K562 (cell line): ENCODE data around the gene GGACT. TPM values are rescaled to one million over a fixed set of nuclear protein-coding genes. Genes with fewer than 3 reads are reported as not detected.

Experiments
- ATAC-seq: fragments of 200-7000 bp; cut with Tn5 transposase; 3 replicates; pipeline ENCODE4 v1.9.1; 2020; ENCODE audit warnings: moderate library complexity
- BruUV-seq: library from RNA; stranded (reverse); fragments of 400-500 nt; replicated peaks from 2 replicates; lab custom pipeline; 2021; lab: Mats Ljungman, UMichigan
- CTCF ChIA-PET: fragments of 300-600 bp; formaldehyde crosslinking; extraction: SDS; loops from one replicate; lab custom pipeline; 2021; ENCODE audit warnings: low intra/inter-chr PET ratio; lab: Yijun Ruan, JAX
- POLR2A ChIA-PET: fragments of 300-600, 350-650 bp; sonication (Branson Sonifier 250); formaldehyde crosslinking; extraction: SDS; loops from one replicate; lab custom pipeline; 2021; ENCODE audit warnings: antibody characterized with exemption, inconsistent platforms; lab: Yijun Ruan, JAX
- DNase-seq, 4 experiments: peaks; one replicate each; pipeline versions ENCODE4 v3.0.0 to v3.0.0-alpha.2; 2011 to 2018; ENCODE audit warnings: low spot score in 3 of 4, mixed read lengths in 3 of 4; ENCODE audit errors: extremely low read depth in 1 of 4
- FAIRE-seq: peaks from 2 replicates; lab custom pipeline; 2011; peaks lifted over from hg19 to GRCh38; lab: Jason Lieb, UNC
- H2AFZ ChIP-seq: 2 replicates; pipeline ENCODE4 v1.6.0; 2011; ENCODE audit warnings: low read depth, low read length, control low read depth, inconsistent platforms
- H3K27ac ChIP-seq: fragments of 200-600 bp; 3 replicates; pipeline ENCODE4 v1.8.0; 2011; ENCODE audit warnings: low read depth, mild to moderate bottlenecking, control low read depth, inconsistent platforms, low read length, moderate library complexity, mixed read lengths; ENCODE audit errors: extremely low read depth
- H3K27me3 ChIP-seq, 2 experiments: fragments of 300-600 bp in 1 of 2; 2 replicates in 1 of 2; 3 replicates in 1 of 2; pipeline versions ENCODE4 v1.6.0 to v1.8.0; 2011; ENCODE audit warnings: inconsistent platforms in 2 of 2, low read length in 2 of 2, mild to moderate bottlenecking in 1 of 2, mixed read lengths in 1 of 2, moderate library complexity in 1 of 2; ENCODE audit not compliant: control insufficient read depth in 2 of 2, insufficient read depth in 2 of 2
- H3K36me3 ChIP-seq: fragments of 300-600 bp; 3 replicates; pipeline ENCODE4 v1.8.0; 2011; ENCODE audit warnings: mild to moderate bottlenecking, low read length, inconsistent platforms; ENCODE audit not compliant: control insufficient read depth, insufficient read depth
- H3K4me1 ChIP-seq, 2 experiments: fragments of 200-600 bp in 1 of 2; replicated peaks in 1 of 2; 2 replicates in 1 of 2; 3 replicates in 1 of 2; pipeline versions ENCODE4 v1.5.1 to v1.8.0; 2011; ENCODE audit warnings: inconsistent platforms in 2 of 2, low read length in 2 of 2, mild to moderate bottlenecking in 1 of 2, mixed read lengths in 1 of 2, moderate library complexity in 1 of 2; ENCODE audit not compliant: control insufficient read depth in 2 of 2, insufficient read depth in 2 of 2
- H3K4me2 ChIP-seq: 2 replicates; pipeline ENCODE4 v1.6.1; 2011; ENCODE audit warnings: low read length, control low read depth, inconsistent platforms, mixed read lengths; ENCODE audit not compliant: insufficient read depth
- H3K4me3 ChIP-seq: fragments of 200-600 bp; sonication (generic), shearing (Covaris generic); 2 replicates; pipeline ENCODE4 v1.5.1; 2016; ENCODE audit warnings: control low read depth, inconsistent platforms
- H3K79me2 ChIP-seq: fragments of 200-600 bp; 3 replicates; pipeline ENCODE4 v1.8.0; 2011; ENCODE audit warnings: low read length, inconsistent platforms; ENCODE audit not compliant: control insufficient read depth, insufficient read depth
- H3K9ac ChIP-seq, 2 experiments: 2 replicates each; pipeline versions ENCODE4 v1.6.0 to v1.6.1; 2011; ENCODE audit warnings: low read depth in 2 of 2, low read length in 2 of 2, control low read depth in 1 of 2, inconsistent platforms in 1 of 2, mild to moderate bottlenecking in 1 of 2, mixed read lengths in 1 of 2; ENCODE audit not compliant: insufficient read depth in 1 of 2
- H3K9me1 ChIP-seq: one replicate; pipeline ENCODE4 v1.6.0; 2011; ENCODE audit warnings: inconsistent platforms, mild to moderate bottlenecking, low read length, moderate library complexity; ENCODE audit not compliant: control insufficient read depth, insufficient read depth
- H3K9me3 ChIP-seq: replicated peaks from 2 replicates; pipeline ENCODE4 v1.5.1; 2011; ENCODE audit warnings: low read depth, low read length, inconsistent platforms; ENCODE audit not compliant: control insufficient read depth, insufficient read depth
- H4K20me1 ChIP-seq: replicated peaks from 2 replicates; pipeline ENCODE4 v1.6.1; 2011; ENCODE audit warnings: low read length, inconsistent platforms, mixed read lengths; ENCODE audit not compliant: control insufficient read depth, insufficient read depth
- BACH1 ChIP-seq: fragments of 200-800 bp; sonication (Bioruptor generic); IDR thresholded peaks from 2 replicates; pipeline ENCODE4 v1.6.1; 2016; ENCODE audit warnings: missing genetic modification characterization, missing compliant biosample characterization
- CEBPB ChIP-seq: fragments of 450-650 bp; IDR thresholded peaks from 2 replicates; pipeline ENCODE4 v1.6.1; 2016; ENCODE audit warnings: missing genetic modification characterization, missing compliant biosample characterization
- CXXC5 ChIP-seq: fragments of 250-450 bp; sonication (Bioruptor Pico); IDR thresholded peaks from 2 replicates; pipeline ENCODE4 v1.8.0; 2022; ENCODE audit warnings: inconsistent platforms, mild to moderate bottlenecking, moderate library complexity
- E2F5 ChIP-seq: sonication (generic); formaldehyde crosslinking; IDR thresholded peaks from 2 replicates; pipeline ENCODE4 v1.8.0; 2022; ENCODE audit warnings: mild to moderate bottlenecking, missing genetic modification reagents
- FOXJ3 ChIP-seq: sonication (generic); formaldehyde crosslinking; IDR thresholded peaks from 2 replicates; pipeline ENCODE4 v1.4.0; 2020; ENCODE audit warnings: mild to moderate bottlenecking, missing genetic modification reagents
- GABPB2 ChIP-seq: fragments of 250-450 bp; sonication (Bioruptor Pico); conservative IDR thresholded peaks from 2 replicates; pipeline ENCODE4 v1.5.1; 2021; ENCODE audit warnings: mild to moderate bottlenecking
- KHSRP ChIP-seq: fragments of 450-650 bp; IDR thresholded peaks from 2 replicates; pipeline ENCODE4 v1.6.1; 2017
- MNT ChIP-seq, 2 experiments: fragments of 450-650 bp; conservative IDR thresholded peaks; 2 replicates each; pipeline ENCODE4 v1.6.1; 2017; ENCODE audit warnings: mild to moderate bottlenecking in 2 of 2, moderate library complexity in 2 of 2
- PATZ1 ChIP-seq: fragments of 250-450 bp; sonication (Bioruptor Pico); IDR thresholded peaks from 2 replicates; pipeline ENCODE4 v1.5.0; 2020; ENCODE audit warnings: mild to moderate bottlenecking, borderline replicate concordance
- REST ChIP-seq, 2 experiments: fragments of 450-650 bp; formaldehyde crosslinking in 1 of 2; IDR thresholded peaks; 2 replicates each; pipeline versions ENCODE4 v1.4.0 to v1.6.1; 2014 to 2020; ENCODE audit warnings: mild to moderate bottlenecking in 2 of 2, borderline replicate concordance in 1 of 2, low read depth in 1 of 2
- WGBS: fragments of 100-300 bp; shearing (Covaris generic); methylation state at CpG from one replicate; pipeline ENCODE4 v1.1.6; 2016; ENCODE audit warnings: low coverage, mixed read lengths; ENCODE audit not compliant: insufficient coverage; ENCODE audit errors: missing lambda C conversion rate; 5-methylcytosine and 5-hydroxymethylcytosine counted together
- in situ Hi-C: fragments of 300-500 bp; cut with MboI; formaldehyde crosslinking; loops from 4 replicates; pipeline ENCODE4 v1.15.0; 2018; ENCODE audit warnings: inconsistent platforms, mixed read lengths
- intact Hi-C: fragments of 100-400 bp; cut with micrococcal nuclease; formaldehyde crosslinking; loops from 2 replicates; pipeline ENCODE4 v1.14.2; 2022
- polyA plus RNA-seq, 8 experiments: library from polyadenylated mRNA; depleted of rRNA in 4 of 8; stranded (reverse) in 5 of 8; unstranded in 3 of 8; fragments of >200 nt; fragmentation: Nextera tagmentation in 2 of 8; fragmentation: Illumina TruSeq in 1 of 8; extraction: Ambion mirVana in 2 of 8; extraction: Trizol in 1 of 8; gene quantifications; 2 replicates each; pipeline versions ENCODE4 v1.2.1 to v1.2.3, GENCODE V29; 2011 to 2014; ENCODE audit warnings: inconsistent platforms in 1 of 8, missing spikeins in 1 of 8
- total RNA-seq, 7 experiments: library from RNA; depleted of rRNA in 6 of 7; stranded (reverse); fragments of >200 nt in 6 of 7; fragmentation: Illumina TruSeq in 2 of 7; extraction: Trizol in 2 of 7; gene quantifications; 2 replicates each; pipeline versions ENCODE4 v1.2.1 to v1.2.3, GENCODE V29; 2011 to 2021; ENCODE audit warnings: low replicate concordance in 1 of 7

GGACT gene
- total and polyA plus RNA-seq, 9 of the 15 experiments (the other 6 are each of a cell fraction or from before 2014, with no cell fraction given): 0.20 to 3.2 (median 1.7) TPM

GRCh38 chr13:100519626-100520025 is 69.0 kb downstream of the GGACT start:
- ATAC-seq (no peak), DNase-seq (no peak), FAIRE-seq (no peak)
- 72% methylated on average over 7 of the region's 9 CpGs for WGBS
- H3K4me2 ChIP-seq: no peak overlapping the region
- in situ Hi-C loops (loop anchor here (10.0 kb wide), 1 partner anchor 615 kb away; no protein-coding TSS in a partner anchor), intact Hi-C loops (loop anchor here (10.0 kb wide), 1 partner anchor 475 kb away; no protein-coding TSS in a partner anchor)
- BruUV-seq: no TSS peak
- H3K9me1 ChIP-seq: no peaks in the 10 kb centered on the region
- CTCF ChIA-PET: no interaction called here
- POLR2A ChIA-PET: no interaction called here
- no peaks in the 10 kb centered on the region for H3K27me3 ChIP-seq
- H2AFZ ChIP-seq: no peak overlapping the region
- no peaks in the 10 kb centered on the region for H3K4me1 ChIP-seq
- no peak overlapping the region for H3K27ac ChIP-seq
- no peaks in the 10 kb centered on the region for H3K36me3 ChIP-seq
- H3K9ac ChIP-seq: no peak overlapping the region
- no peak overlapping the region for H3K4me3 ChIP-seq
- H4K20me1 ChIP-seq: no peaks in the 10 kb centered on the region
- no peaks in the 10 kb centered on the region for H3K9me3 ChIP-seq
- H3K79me2 ChIP-seq: no peaks in the 10 kb centered on the region
- TF ChIP-seq MNT (conservative IDR thresholded peaks at IDR 0.05) (no peak), FOXJ3 (no peak), PATZ1 (CRISPR knock-in tag) (no peak), GABPB2 (CRISPR knock-in tag) (no peak), CEBPB (tag) (no peak), E2F5 (no peak), BACH1 (no peak), KHSRP (no peak), REST (IDR thresholded peaks at IDR 0.05; ENCODE audit: borderline replicate concordance) (no peak), REST (CRISPR knock-in tag; IDR thresholded peaks at IDR 0.05; ENCODE audit: low read depth) (no peak), CXXC5 (CRISPR knock-in tag) (no peak)
